CD4-positive, alpha-beta T cell treated with Interleukin-12 subunit alpha and Interleukin-12 subunit beta, for 1 hour (primary cell): ENCODE measurements around the gene PLB1.
"Not testable (repeated sequence)": the region's sequence is repeated elsewhere in the genome, so short reads cannot be mapped to it uniquely, and the experiment has no call there.

Source experiments
- DNase-seq: peaks from one replicate; pipeline ENCODE4 v3.0.0-alpha.2; 2020

PLB1 gene

GRCh38 chr2:28465148-28465885 lies 30.5 kb upstream of the PLB1 start:
- no peak for DNase-seq

DNA sequence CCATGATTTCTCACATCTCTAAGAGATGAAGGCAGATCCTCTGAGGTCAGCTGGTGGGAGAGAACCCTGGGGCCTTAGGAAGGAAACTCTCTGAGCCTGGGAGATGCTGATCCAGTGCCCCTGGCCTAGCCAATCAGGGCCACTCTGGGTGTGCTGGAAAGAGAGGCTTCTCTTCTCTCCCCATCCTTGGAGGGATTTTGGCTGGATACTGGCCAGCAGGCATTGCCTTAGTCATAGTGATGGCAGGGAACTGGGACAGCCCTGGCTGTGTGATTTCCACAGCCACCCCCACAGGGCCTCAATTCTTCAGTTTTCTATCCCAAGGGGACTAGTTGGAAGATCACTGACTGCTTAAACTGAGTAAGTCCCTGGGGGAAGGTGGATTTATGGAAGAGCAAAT lies 26.6 kb upstream of the PLB1 start:
- no peak for DNase-seq

DNA sequence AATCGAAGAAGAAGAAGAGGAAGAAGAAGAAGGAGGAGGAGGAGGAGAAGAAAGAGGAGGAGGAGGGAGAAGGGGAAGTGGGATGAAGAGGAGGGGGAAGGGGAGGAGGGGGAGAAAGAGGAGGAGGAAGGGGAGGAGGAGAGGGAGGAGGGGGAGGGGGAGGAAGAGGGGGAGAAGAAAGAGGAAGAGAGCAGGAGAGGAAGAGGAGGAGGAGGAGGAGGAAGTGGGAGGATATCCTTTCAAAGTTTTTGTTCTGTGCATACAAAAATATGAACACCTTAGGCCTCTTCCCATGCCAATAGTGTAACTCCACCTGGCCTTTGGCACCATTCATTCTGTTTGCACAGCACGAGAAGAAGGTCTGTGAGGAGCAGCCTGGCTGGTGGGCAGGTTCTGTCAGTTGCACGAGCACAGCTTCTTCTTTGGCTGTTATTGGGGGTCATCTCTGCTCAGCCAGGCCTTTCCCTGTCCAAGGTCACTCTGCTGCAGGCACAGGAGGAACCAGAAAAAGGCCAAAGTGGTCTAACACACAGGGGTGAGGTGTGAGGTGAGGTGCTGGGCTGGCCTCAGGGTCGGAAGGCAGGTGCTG lies 25.8 kb upstream of the PLB1 start:
- DNase-seq = no peak

DNA sequence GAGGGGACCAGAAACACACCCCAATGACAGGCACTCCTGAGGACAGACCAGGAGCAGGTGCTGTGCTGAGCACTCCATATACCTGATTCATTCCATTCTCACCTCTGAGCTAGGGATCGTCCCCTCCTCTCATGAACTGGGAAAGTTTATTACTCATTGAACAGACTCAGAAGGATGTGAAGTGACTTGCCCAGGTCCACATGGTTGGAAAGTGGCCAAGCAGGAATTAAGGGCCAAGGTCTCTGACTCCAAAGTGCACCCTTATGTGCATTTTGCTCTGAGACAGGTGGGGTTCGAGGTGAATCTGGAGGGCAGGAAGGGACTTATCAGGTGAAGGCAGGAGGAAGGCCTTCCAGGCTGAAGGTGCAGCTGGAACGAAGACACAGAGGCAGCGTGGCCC lies 25.1 kb upstream of the PLB1 start:
- DNase-seq = no peak

DNA sequence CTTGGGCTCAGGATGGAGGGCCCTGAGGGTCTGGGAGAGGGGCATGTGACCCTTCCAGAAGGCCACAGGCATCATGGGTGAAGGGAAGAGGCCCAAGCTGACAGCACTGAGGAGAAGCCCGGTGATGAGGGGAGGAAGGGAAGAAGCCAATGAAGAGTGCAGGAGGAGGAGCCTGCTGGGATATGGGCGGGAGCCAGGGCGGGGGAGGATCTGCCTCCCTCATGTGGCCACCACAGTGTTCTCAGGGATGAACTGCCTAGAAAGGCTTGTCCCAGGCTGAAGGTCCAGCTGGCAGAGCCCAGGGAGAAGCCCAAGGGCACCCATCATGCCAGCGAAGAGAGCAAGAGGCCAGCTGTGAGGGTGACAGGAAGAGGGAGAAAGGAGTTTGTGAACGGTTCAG lies 24.6 kb upstream of the PLB1 start:
- no peak for DNase-seq

- DNase-seq = no peak
Measured at GRCh38 chr2:28471701-28472236, 24.1 kb upstream of the PLB1 start.

DNA sequence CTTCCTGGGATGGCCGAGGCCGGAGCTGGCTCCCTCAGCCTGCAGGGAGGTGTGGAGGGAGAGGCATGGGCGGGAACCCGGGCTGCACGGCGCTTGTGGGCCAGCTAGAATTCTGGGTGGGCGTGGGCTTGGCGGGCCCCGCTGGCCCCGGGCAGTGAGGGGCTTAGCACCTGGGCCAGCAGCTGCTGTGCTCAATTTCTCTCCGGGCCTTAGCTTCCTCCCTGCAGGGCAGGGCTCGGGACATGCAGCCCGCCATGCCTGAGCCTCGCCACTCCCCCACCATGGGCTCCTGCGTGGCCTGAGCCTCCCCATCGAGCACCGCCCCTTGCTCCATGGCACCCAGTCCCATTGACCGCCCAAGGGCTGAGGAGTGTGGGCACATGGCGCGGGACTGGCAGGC lies 23.2 kb upstream of the PLB1 start:
- DNase-seq = not testable (repeated sequence)

DNA sequence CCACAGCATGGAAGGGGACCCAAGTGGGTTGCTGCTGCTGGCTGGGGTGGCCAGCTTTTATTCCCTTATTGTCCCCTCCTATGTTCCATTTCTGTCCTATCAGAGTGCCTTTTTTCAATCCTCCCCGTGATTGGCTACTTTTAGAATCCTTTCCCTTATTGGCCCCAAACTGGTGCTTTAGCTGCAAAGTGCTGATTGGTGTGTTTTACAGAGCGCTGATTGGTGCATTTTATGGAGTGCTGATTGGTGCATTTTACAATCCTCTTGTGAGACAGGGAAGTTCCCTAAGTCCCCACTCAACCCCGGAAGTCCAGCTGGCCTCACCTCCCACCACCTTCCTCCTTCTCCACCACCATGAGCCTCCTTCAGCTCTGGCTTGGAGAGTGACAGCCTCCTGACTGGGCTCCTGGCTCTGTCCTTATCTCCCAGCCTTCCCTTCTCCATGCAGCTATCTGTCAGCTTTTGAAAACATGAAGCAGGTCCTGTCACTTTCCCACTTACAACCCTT lies 20.7 kb upstream of the PLB1 start:
- DNase-seq = no peak

DNA sequence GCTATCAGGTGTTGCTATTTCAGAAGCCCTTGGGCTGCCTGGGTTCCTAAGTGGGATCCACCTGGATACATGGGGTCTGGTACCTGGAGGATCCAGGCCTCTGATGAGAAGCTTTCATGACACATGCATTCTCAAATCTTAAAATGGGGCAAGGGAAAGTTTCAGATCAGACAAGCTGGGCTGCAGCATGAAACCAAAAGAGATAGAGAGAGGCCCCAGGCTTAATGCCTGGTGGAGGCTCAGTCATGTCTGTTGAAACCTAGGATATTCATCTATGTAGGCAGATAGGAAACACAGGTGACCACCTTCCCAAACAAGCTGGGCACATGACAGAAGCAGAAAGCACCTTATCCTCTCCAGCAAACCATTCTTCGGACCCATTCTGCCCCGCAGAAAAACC lies 18.8 kb upstream of the PLB1 start:
- DNase-seq = no peak

GRCh38 chr2:28477645-28478044 lies 18.2 kb upstream of the PLB1 start:
- DNase-seq = no peak

DNA sequence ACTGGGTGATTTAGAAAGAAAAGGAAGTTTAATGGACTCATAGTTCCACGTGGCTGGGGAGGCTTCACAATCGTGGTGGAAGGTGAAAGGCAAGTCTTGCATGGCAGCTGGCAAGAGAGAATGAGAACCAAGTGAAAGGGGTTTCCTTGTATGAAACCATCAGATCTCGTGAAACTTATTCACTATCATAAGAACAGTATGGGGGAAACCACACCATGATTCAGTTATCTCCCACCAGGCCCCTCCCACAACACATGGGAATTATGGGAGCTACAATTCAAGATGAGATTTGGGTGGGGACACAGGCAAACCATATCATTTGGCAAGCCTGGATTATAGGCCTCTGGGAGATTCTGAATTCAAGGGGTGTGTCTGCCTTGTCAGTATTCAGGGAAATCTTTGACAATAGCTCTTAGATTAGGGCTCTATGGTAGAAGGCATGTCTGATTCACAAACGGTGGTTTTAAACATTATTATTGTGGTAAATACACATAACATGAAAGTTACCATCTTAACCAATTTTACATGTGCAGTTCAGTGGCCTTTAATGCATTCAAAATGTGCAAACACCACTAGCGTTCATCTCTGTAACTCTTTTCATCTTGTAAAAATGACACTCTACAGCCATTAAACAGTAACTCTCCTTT lies 15.3 kb upstream of the PLB1 start:
- DNase-seq = no peak

- no peak for DNase-seq
Measured at GRCh38 chr2:28481905-28482304, 14.0 kb upstream of the PLB1 start.

DNA sequence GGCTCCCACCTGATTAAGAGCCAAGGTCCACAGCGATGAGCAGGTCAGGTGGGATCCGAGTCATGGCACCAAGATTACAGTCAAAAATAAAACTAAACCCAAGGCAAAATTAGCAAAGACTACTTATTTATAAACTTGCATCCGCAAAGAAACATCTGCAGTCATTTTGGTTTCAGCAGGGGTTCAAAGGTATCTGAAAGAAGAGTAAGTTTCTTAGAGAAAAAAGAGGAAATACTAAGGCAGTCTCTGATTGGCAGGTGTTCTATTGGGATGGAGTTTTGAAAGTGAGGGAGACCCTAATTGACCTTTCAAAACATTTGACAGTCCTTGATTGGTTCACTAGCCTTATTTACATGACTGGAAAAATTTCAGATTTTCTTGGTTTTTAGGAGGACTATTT lies 11.0 kb upstream of the PLB1 start:
- no peak for DNase-seq

DNA sequence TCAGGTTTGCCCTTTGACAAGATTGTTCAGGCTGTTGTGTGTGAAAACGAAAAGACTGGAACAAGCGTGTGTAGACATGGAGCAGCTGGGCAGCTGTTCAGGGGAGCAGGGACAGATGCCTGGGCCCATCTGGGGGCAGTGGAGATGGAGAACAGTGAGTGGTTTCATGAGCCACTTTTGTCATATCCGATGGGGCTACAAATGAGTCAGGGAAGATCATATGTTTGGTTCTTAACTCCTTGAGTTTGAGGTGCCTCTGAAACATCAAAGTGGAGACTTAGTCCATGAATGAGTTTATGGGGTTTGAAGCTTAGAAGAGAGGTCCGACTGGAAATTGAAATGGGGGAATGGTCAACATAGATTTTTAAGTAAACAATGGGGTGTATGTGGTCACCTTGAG lies 9.3 kb upstream of the PLB1 start:
- no peak for DNase-seq

DNA sequence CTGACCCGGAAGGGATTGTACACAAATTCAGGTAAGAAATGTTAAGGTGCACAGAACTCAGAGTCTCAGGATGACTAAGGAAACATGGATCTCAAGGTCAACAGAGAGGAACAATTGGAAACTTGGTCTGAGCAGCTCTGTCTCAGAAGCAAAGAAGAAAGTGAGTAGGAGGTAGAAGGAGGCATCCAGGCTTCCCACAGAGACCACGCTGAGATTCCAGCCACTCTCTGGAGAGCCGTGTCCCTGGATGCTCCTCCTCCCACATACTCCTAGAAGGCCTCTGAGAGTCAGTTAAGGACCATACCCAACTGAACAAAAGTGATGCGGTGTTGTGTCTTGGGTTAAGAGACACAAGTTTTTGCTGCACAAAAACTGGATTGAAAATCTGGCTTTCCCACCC lies 8.6 kb upstream of the PLB1 start:
- DNase-seq = no peak

DNA sequence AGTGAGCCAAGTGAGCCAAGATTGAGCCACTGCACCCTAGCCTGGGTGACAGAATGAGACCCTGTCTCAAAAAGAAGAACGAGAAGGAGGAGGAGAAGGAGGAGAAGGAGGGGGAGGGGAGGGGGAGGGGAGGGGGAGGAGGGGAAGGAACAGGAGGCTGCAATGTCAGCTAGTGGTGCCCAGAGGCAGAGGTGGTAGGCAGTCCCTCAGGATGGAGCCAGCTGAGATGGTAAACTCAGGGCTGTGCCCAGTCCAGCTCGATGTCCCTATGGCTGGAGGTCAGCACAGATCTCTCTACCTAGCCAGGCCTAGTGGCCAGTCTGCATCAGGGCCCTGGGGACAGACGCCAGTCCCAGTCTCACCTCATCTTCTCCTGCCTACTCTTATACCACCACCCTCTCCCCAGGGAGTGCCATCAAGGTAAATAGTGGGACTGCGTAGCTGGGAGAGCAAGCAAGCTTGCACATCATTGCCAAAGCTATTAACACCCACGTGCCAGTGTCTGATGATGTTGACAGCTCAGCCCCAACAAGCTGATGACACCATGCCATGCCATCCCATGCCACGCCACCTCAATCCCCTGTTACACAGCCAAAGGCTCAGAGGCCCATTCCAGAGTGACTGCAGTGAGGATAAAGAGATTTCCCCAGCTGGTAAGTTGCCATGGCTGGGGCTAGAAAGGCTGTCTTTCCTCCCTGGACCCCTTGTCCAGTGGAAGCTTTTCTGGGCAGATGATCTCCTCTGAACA lies 7.6 kb upstream of the PLB1 start:
- DNase-seq = no peak

DNA sequence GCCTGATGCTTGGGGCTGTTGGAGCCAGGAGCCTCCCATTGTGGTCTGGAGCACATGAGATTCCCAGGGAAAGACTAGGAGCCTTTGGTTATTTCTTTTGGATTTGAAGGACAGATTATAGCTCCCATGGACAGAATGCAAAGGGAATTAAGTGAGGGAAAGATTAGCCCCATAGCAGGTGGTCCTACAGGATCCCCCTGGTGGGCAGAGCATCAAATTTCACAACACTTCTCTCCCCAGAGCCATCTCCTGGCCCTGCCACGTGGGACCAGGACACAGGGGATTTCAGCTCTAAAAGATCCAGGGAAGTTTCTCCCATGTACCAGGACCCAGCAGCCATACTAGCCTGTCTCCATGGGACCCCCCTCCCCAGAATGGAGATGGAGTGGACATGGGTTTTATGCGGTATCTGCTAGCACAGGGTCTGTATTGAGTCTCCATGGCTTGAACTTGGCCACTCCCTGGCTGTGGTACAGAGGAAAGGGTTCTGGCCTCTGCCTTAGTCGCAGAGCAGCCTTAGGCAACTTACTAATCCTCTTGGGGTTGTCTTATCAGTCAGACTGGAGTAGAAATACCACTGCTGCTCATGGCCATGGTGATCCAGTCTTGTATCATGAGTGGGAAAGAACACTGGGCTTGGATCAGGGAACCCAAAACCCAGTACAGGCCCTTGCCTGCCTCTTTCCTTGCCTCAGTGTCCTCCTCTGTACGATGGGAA lies 6.8 kb upstream of the PLB1 start:
- DNase-seq = no peak

- no peak for DNase-seq
Measured at GRCh38 chr2:28490558-28490957, 5.3 kb upstream of the PLB1 start.

- no peak for DNase-seq
Measured at GRCh38 chr2:28492282-28492681, 3.6 kb upstream of the PLB1 start.

DNA sequence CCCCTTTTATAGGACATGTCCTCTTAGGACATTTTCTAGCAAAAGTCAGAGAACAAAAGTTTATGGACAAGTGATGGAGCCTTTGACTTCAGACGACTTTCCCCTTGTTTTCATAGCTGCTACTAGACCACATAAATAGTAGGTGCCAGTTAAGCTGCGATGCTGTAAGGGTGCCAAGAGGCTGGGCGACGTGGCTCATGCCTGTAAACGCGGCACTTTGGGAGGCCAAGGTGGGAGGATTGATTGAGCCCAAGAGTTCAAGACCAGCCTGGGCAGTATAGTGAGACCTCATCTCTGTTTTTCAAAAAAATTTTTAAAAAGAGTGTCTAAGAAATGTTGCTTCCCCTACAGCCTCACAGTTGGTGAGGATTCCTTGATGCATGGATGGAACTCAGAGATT lies 2.2 kb upstream of the PLB1 start:
- DNase-seq = no peak

- DNase-seq = no peak
Measured at GRCh38 chr2:28496781-28497180, 921 bp downstream of the PLB1 start.

DNA sequence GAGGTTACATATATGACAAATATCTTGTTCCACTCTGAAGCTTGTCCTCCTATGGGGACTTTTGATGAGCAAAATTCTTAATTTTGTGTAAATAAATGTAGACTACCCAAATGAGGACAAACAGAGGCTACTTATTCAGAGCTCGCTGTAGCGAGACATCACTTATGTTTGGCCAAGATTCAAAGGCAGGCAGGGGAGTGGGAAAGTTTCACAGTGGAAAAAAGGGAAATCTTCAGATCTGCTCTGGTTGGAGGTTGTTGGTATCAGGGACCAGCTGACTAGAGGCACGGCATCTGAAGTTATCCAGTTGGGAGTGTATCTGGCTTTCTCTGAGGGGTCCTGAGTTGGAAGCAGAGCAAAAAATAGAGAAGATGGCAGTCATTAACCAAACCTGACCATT lies 1.3 kb downstream of the PLB1 start:
- DNase-seq = no peak

DNA sequence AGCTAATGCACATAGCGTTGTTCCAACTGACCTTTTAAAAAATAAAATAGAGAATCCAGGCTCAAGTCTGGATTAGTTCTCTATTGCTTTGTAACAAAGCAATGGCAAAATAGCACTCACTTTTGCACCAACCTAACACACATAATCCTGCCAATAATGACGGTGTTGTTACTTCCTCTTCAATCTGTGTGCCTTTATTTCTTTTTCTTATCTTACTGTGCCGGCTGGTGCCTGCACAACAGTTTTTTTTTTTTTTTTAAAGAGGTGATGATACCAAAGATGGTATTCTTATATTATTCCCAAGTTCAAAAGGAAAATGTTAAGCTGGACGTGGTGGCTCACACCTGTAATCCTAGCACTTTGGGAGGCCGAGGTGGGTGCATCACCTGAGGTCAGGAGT lies 3.4 kb downstream of the PLB1 start:
- no peak for DNase-seq
